Activated T-helper 17 cell treated with anti-CD3 and anti-CD28 coated beads, Interleukin-2, amount 50 U/mL, for 72 hours (primary cell): Measurements from ENCODE around the gene ZBTB45. TPM values are rescaled to one million over a fixed set of nuclear protein-coding genes. Genes with fewer than 3 reads are reported as not detected.
"Not testable (repeated sequence)": the region's sequence is repeated elsewhere in the genome, so short reads cannot be mapped to it uniquely, and the experiment has no call there.

ENCODE experiments used
- ATAC-seq: fragments of 150-1000 bp; cut with Tn5 transposase; replicated peaks from 2 replicates; pipeline ENCODE4 v1.10.0; 2021; ENCODE audit warnings: mild to moderate bottlenecking, moderate library complexity
- H3K27ac Mint-ChIP-seq: one replicate; pipeline ENCODE4 v1.8.0; 2022; ENCODE audit warnings: mixed read lengths
- H3K27me3 Mint-ChIP-seq: one replicate; pipeline ENCODE4 v1.8.0; 2022; ENCODE audit warnings: mixed read lengths
- H3K36me3 Mint-ChIP-seq: one replicate; pipeline ENCODE4 v1.8.0; 2022; ENCODE audit warnings: low read depth, mild to moderate bottlenecking, mixed read lengths
- H3K4me1 Mint-ChIP-seq: one replicate; pipeline ENCODE4 v1.8.0; 2022; ENCODE audit warnings: mixed read lengths
- H3K4me3 Mint-ChIP-seq: one replicate; pipeline ENCODE4 v1.8.0; 2022; ENCODE audit warnings: mild to moderate bottlenecking, mixed read lengths
- H3K9me3 Mint-ChIP-seq: one replicate; pipeline ENCODE4 v1.8.0; 2022; ENCODE audit warnings: mixed read lengths
- total RNA-seq, 2 donors: library from RNA; stranded (reverse); gene quantifications; one replicate each; pipeline ENCODE4 v1.2.3, GENCODE V29; 2022

Gene ZBTB45
- total RNA-seq, 2 donors from 2014 or later, result 11.0 to 14.3 TPM

DNA sequence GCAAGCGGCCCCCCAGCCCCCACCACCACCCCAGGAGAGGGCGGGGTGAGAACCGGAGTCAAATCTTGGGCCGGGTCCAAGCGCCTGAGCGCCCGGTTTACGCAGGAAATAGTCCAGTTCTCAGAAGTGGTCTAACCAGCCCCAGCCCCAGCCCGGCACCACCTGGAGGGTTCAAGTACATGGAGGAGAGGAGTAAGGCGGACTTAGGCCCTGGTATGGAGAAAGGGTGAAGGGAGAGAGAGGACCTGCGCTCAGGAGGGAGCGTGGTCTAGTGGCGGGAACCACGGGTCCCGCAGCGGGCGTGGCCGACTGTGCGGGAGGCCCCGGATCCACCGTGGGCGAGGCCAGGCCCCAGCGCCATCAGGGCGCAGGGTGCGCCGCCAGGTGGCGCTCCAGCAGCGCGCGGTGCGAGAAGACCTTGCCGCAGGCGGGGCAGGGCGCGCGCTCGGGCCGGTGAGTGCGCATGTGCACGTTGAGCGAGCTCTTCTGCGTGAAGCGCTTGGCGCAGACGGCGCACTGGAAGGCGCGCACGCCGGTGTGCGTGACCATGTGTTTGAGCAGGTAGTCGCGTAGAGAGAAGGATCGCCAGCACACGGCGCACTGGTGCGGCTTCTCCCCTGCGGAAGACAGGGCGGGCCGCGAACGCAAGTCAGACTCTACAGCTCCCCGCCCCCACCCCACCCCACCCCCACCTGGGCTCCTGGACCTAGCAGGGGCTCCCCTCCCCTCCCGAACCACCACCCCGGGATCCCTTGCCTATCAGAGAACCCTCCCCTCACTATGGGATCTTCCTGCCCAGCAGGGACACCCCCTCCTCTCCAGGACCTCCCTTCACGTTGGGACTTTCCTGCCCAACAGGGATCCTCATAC lies 5.7 kb downstream of the ZBTB45 start:
- ATAC-seq, result peak; percentile 95
- no peaks in the 10 kb centered on the region for H3K27me3 Mint-ChIP-seq
- no peaks in the 10 kb centered on the region for H3K9me3 Mint-ChIP-seq
- peaks cover 12% of the 10 kb centered on the region for H3K4me1 Mint-ChIP-seq
- H3K4me3 Mint-ChIP-seq, result peak overlapping the region; percentile 85
- peak overlapping the region; percentile 85 for H3K27ac Mint-ChIP-seq
- peaks cover 26% of the 10 kb centered on the region for H3K36me3 Mint-ChIP-seq

GRCh38 chr19:58513213-58513693 lies 6.4 kb downstream of the ZBTB45 start:
- peak overlapping the region; percentile 85 for H3K27ac Mint-ChIP-seq
- H3K9me3 Mint-ChIP-seq, result no peaks in the 10 kb centered on the region
- H3K4me3 Mint-ChIP-seq, result peak overlapping the region; percentile 85
- H3K4me1 Mint-ChIP-seq, result peaks cover 11% of the 10 kb centered on the region
- peak; percentile 2 for ATAC-seq
- no peaks in the 10 kb centered on the region for H3K27me3 Mint-ChIP-seq
- peaks cover 20% of the 10 kb centered on the region for H3K36me3 Mint-ChIP-seq

DNA sequence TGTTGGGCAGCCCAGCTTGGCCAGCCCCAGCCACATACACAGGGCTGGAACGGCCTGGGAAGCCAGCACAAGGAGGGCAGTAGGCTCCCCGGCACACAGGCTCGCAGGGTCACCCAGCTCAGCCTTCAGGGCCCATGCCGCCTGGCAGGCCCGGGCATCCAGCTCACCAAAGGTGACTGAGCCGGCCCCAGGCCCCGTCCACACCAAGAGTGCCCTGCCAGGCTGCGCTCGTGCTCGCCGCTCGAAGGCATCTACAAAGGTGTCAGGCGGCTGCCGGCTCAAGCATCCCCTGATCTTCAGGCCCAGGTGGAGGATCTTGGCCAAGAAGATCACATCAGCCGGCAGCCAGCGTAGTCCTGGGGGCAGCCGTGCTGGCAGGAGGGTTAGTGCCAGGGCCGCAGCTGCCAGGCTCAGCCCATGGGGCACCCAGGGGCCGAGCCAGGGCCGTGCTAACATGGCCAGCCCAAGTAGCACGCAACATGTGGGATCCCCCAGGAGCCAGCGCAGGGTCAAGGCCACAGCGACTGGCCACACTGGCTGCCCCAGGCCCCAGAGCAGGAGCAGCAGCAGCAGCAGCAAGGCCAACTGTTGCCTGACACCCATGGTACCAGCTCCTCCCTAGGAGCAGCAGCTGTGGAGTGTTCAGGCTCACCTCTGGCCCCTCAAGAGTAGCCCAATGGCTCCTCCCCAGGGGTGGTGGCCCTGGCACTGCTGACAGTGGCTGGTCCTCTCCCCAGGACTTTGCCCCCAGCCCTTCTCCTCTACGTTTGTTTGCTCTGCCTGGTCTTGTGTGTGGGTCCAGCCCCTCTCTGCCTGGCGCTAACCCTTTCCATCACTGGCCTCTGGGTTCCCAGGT lies 8.0 kb downstream of the ZBTB45 start, which contains the start of gene SLC27A5:
SLC27A5 (minus strand) TSS at position 640 of the 856 bp plus-strand sequence; CDS start at position 603, 37 bp downstream.
- peaks cover 3% of the 10 kb centered on the region for H3K9me3 Mint-ChIP-seq
- peak within 1 kb of the TSS; percentile 85 for H3K27ac Mint-ChIP-seq
- peaks cover 6% of the 10 kb centered on the region for H3K4me1 Mint-ChIP-seq
- ATAC-seq, result no peak
- peak within 1 kb of the TSS; percentile 85 for H3K4me3 Mint-ChIP-seq
- peaks cover 16% of the 10 kb centered on the region for H3K36me3 Mint-ChIP-seq
- no peaks in the 10 kb centered on the region for H3K27me3 Mint-ChIP-seq

DNA sequence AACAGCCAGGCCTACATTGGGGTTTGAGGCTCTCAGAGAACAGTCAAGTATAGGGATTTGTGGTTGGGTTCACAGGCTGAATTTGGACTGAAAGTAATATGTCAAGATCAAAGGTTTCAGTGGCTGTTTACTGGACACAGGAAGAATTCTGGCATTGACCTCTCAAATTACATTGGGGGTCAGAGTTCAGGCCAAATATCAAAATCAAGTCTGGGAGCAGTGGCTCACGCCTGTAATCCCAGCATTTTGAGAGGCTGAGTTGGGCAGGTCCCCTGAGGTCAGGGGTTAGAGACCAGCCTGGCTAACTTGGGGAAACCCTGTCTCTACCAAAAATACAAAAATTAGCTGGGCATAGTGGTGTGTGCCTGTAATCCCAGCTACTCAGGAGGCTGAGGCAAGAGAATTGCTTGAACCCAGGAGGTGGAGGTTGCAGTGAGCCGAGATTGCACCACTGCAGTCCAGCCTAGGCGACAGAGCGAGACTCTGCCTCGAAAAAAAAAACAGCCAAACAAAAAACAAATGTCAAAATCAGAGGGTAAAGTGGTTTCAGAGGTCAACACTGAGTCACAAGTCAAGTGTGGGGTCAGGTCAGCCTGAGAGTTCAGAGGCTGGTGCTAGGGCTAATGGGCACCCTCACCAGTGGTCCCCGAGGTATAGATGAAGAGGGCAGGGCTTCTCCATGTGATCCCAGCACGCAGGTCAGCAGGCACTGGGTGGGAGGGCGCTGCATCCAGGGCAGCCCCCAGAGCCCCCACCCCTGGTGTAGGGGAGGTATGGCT lies 9.3 kb downstream of the ZBTB45 start:
- H3K4me1 Mint-ChIP-seq, result peaks cover under 1% of the 10 kb centered on the region
- H3K36me3 Mint-ChIP-seq, result peaks cover 8% of the 10 kb centered on the region
- peak overlapping the region; percentile 41 for H3K27ac Mint-ChIP-seq
- ATAC-seq, result no peak
- no peak overlapping the region for H3K4me3 Mint-ChIP-seq
- peaks cover 3% of the 10 kb centered on the region for H3K9me3 Mint-ChIP-seq
- no peaks in the 10 kb centered on the region for H3K27me3 Mint-ChIP-seq

GRCh38 chr19:58509731-58510083 lies 9.9 kb downstream of the ZBTB45 start:
- Mint-ChIP-seq H3K4me1 (no peaks in the 10 kb centered on the region), H3K36me3 (peaks cover 2% of the 10 kb centered on the region), H3K9me3 (peaks cover 3% of the 10 kb centered on the region), H3K27me3 (no peaks in the 10 kb centered on the region), H3K4me3 (no peak overlapping the region), H3K27ac (peak overlapping the region; percentile 41)
- ATAC-seq, result no peak

GRCh38 chr19:58507602-58508223 lies 11.9 kb downstream of the ZBTB45 start:
- H3K4me1 Mint-ChIP-seq, ATAC-seq, H3K4me3 Mint-ChIP-seq, H3K27me3 Mint-ChIP-seq, H3K27ac Mint-ChIP-seq, H3K36me3 Mint-ChIP-seq, H3K9me3 Mint-ChIP-seq: not testable (repeated sequence)

DNA sequence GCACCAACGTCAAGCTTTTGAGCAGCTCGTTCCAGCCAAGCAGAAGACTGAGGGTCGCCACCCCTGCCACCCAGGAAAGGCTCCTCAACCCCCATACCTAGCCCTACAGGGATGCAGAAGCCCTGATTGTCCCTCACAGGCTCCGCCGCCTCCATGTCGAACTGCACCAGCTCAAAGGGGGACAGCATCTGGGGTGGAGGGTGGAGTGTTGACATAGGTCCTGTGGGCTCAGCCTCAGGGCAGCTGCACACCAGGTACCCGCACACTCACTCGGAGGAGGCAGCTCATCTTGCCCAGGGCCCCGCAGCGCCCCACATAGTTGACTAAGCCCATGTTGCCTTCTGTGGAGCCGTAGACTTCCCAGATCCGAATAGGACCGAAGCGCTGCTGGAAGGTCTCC lies 19.4 kb downstream of the ZBTB45 start:
- peak overlapping the region; percentile 93 for H3K4me3 Mint-ChIP-seq
- H3K4me1 Mint-ChIP-seq, result peaks cover 17% of the 10 kb centered on the region
- peaks cover 8% of the 10 kb centered on the region for H3K9me3 Mint-ChIP-seq
- ATAC-seq, result no peak
- H3K27me3 Mint-ChIP-seq, result no peaks in the 10 kb centered on the region
- peak overlapping the region; percentile 93 for H3K27ac Mint-ChIP-seq
- no peaks in the 10 kb centered on the region for H3K36me3 Mint-ChIP-seq

DNA sequence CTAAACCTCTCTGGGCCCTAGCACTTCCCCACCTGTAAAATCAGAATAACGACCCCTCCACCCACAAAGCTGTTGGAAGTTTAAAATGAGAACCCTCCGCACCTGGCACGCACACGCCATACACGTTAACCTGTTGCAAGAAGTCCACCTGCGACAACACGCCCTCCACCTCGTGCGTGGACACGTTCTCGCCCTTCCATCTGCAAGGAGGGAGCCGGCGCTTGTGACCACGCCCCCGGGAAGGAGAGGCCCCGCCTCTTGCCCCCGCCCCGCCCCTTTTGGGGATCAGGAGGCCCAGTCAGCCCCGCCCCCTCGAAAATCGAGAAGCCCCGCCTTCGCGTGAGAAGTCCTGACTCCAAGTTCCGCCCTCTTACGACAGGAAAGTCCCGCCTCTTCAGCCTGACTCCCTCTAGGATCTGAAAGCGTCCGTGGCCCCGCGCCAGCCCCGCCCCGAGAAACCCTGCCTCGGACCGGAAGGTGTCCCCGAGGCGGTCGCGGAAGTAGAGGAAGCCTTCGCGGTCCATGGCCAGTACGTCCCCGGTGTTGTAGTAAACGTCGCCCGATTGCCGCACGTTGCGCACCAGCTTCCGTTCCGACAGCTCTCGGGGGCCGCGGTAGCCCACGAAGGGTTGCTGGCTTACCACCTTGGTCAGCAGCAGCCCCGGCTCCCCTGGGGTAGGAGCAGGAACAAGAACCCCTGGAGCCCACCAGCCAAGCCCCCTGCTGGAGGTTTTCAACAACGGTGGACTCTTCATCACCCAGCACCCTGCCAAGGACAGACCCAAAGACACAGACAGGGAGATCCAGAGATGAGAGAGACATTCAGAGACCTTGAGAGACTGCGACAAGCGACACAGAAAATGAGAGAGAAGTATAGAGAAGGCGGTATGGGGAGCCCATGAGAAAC lies 20.3 kb downstream of the ZBTB45 start:
- Mint-ChIP-seq H3K9me3 (peaks cover 8% of the 10 kb centered on the region), H3K4me3 (peak overlapping the region; percentile 93)
- ATAC-seq, result peak; percentile 98

GRCh38 chr19:58498316-58499020 lies 21.1 kb downstream of the ZBTB45 start:
- Mint-ChIP-seq H3K27me3 (no peaks in the 10 kb centered on the region), H3K4me1 (peaks cover 17% of the 10 kb centered on the region), H3K36me3 (no peaks in the 10 kb centered on the region), H3K9me3 (peaks cover 8% of the 10 kb centered on the region), H3K4me3 (peak overlapping the region; percentile 93), H3K27ac (peak overlapping the region; percentile 93)
- no peak for ATAC-seq

More for the DNA sequence above, 20.3 kb downstream of the ZBTB45 start:
- H3K27ac Mint-ChIP-seq, result peak overlapping the region; percentile 93
- no peaks in the 10 kb centered on the region for H3K27me3 Mint-ChIP-seq
- no peaks in the 10 kb centered on the region for H3K36me3 Mint-ChIP-seq
- H3K4me1 Mint-ChIP-seq, result peaks cover 17% of the 10 kb centered on the region

DNA sequence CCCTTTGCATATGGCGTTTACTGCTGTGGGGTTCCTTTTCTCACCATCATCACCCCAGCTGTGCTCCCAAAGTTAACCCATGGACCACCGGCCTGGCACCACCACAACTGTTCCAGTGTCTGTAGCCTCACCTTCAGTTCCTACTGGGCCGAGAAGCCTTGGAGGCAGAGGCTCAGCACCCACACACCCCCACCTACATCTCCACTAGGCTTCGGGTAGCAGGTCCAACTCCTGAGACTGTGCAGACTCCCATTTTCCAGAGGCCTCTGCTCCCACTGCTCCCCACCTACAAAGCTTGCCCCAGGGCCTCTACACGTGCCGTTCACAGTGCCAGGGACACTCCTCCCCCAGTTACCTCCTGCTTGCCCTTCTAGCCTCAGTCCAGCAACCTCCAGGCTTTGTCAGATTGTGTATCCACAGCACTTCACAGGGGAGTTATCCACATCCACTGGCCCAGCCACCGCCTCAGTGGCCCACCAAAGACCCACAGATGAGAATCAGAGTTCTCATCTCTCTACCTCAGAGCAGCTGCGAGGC lies 21.9 kb downstream of the ZBTB45 start:
- Mint-ChIP-seq H3K4me3 (peak overlapping the region; percentile 93), H3K27me3 (no peaks in the 10 kb centered on the region), H3K27ac (no peak overlapping the region), H3K9me3 (peaks cover 8% of the 10 kb centered on the region), H3K36me3 (no peaks in the 10 kb centered on the region), H3K4me1 (peaks cover 17% of the 10 kb centered on the region)
- no peak for ATAC-seq

GRCh38 chr19:58492265-58492664 lies 27.3 kb downstream of the ZBTB45 start:
- H3K27ac Mint-ChIP-seq, result no peak overlapping the region
- no peaks in the 10 kb centered on the region for H3K9me3 Mint-ChIP-seq
- H3K36me3 Mint-ChIP-seq, result no peaks in the 10 kb centered on the region
- H3K4me3 Mint-ChIP-seq, result no peak overlapping the region
- H3K27me3 Mint-ChIP-seq, result no peaks in the 10 kb centered on the region
- H3K4me1 Mint-ChIP-seq, result peaks cover 10% of the 10 kb centered on the region
- no peak for ATAC-seq

DNA sequence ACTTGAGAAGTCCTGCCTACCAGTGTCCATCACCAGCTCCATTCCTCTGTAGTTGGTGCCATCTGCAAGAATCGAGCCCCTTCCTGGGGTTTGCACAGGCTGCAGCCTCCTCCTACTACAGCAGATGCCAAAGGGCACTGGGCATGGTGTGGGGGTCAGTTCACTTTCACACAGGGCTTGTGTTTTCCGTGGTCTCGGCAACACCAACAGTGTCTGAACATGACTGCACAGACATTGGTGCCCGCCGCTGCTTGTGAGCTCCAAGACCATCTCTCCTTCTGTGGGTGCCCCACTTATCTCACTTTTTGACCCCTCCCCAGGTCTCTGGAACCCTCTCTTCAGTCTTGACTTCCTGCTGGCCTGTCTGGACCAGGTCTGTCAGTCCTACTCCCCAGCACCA lies 28.2 kb downstream of the ZBTB45 start:
- no peak overlapping the region for H3K4me3 Mint-ChIP-seq
- no peaks in the 10 kb centered on the region for H3K9me3 Mint-ChIP-seq
- no peaks in the 10 kb centered on the region for H3K36me3 Mint-ChIP-seq
- H3K4me1 Mint-ChIP-seq, result peaks cover 10% of the 10 kb centered on the region
- H3K27ac Mint-ChIP-seq, result peak overlapping the region; percentile 11
- H3K27me3 Mint-ChIP-seq, result no peaks in the 10 kb centered on the region
- no peak for ATAC-seq
